Airway epithelial cell (primary cell): Measurements from ENCODE around the gene ME3. TPM values are rescaled to one million over a fixed set of nuclear protein-coding genes. Genes with fewer than 3 reads are reported as not detected.

ENCODE experiments used
- total RNA-seq: library from RNA; depleted of rRNA; stranded (reverse); fragments of >200 nt; gene quantifications from 2 replicates; pipeline ENCODE4 v1.2.3, GENCODE V29; 2015

Gene ME3
- total RNA-seq = 2.7 and 10.4 TPM in 2 replicates

GRCh38 chr11:86672007-86672621 is at the start of gene ME3:
TSS of gene ME3 (minus strand) at chr11:86672616.

Other genes starting within 250 kb of the ME3 start
- gene PRSS23, start 127.9 kb upstream of the ME3 start, total RNA-seq = 95.0 and 127 TPM in 2 replicates